K562 (cell line): ENCODE results near the gene ERICH2. TPM values are rescaled to one million over a fixed set of nuclear protein-coding genes. Genes with fewer than 3 reads are reported as not detected.

Experiments used
- AFF1 ChIP-seq, 2 experiments: fragments of 450-650 bp; IDR thresholded peaks; 2 replicates each; pipeline ENCODE4 v1.6.1; 2018; ENCODE audit warnings: mild to moderate bottlenecking in 2 of 2, low read depth in 1 of 2; ENCODE audit not compliant: partially characterized antibody in 2 of 2
- BCLAF1 ChIP-seq, 2 experiments: fragments of 450-650 bp in 1 of 2; IDR thresholded peaks; 2 replicates each; pipeline ENCODE4 v1.6.1; 2011 to 2017; ENCODE audit warnings: low read depth in 2 of 2, antibody characterized with exemption in 1 of 2, borderline replicate concordance in 1 of 2, low read length in 1 of 2, mild to moderate bottlenecking in 1 of 2, mixed read lengths in 1 of 2; ENCODE audit not compliant: control insufficient read depth in 1 of 2
- DEAF1 ChIP-seq: fragments of 450-650 bp; formaldehyde crosslinking; IDR thresholded peaks from 2 replicates; pipeline ENCODE4 v1.4.0; 2020; ENCODE audit warnings: mild to moderate bottlenecking, moderate library complexity
- HCFC1 ChIP-seq: IDR thresholded peaks from 2 replicates; pipeline ENCODE4 v1.6.1; 2012; ENCODE audit warnings: low read depth, low read length, improper control_type of control experiment
- HDAC1 ChIP-seq, 2 experiments: fragments of 450-650 bp; IDR thresholded peaks; 2 replicates each; pipeline ENCODE4 v1.6.1; 2016 to 2017; ENCODE audit warnings: inconsistent platforms in 1 of 2, mild to moderate bottlenecking in 1 of 2, moderate library complexity in 1 of 2
- KLF6 ChIP-seq: fragments of 250-450 bp; sonication (Bioruptor Pico); IDR thresholded peaks from 2 replicates; pipeline ENCODE4 v1.4.0; 2020; ENCODE audit warnings: mild to moderate bottlenecking, moderate library complexity, borderline replicate concordance
- MAFK ChIP-seq: IDR thresholded peaks from 2 replicates; pipeline ENCODE4 v1.6.1; 2011; ENCODE audit warnings: low read length, improper control_type of control experiment
- NFRKB ChIP-seq: fragments of 450-650 bp; IDR thresholded peaks from 2 replicates; pipeline ENCODE4 v1.6.1; 2016; ENCODE audit warnings: low read depth
- RAD21 ChIP-seq, 2 experiments: fragments of 250-450 bp in 1 of 2; fragments of 450-650 bp in 1 of 2; sonication (Bioruptor Pico) in 1 of 2; formaldehyde crosslinking in 1 of 2; IDR thresholded peaks in 1 of 2; conservative IDR thresholded peaks in 1 of 2; 2 replicates each; pipeline versions ENCODE4 v1.4.0 to v1.8.0; 2020 to 2022; ENCODE audit warnings: mild to moderate bottlenecking in 2 of 2, moderate library complexity in 1 of 2
- RFX1 ChIP-seq: fragments of 450-650 bp; IDR thresholded peaks from 2 replicates; pipeline ENCODE4 v1.6.1; 2016; ENCODE audit warnings: mild to moderate bottlenecking, moderate library complexity
- SLC30A9 ChIP-seq: fragments of 250-450 bp; sonication (Bioruptor Pico); IDR thresholded peaks from 2 replicates; pipeline ENCODE4 v1.8.0; 2022; ENCODE audit warnings: mild to moderate bottlenecking, moderate library complexity
- SMAD1 ChIP-seq: fragments of 150-350 bp; IDR thresholded peaks from 2 replicates; pipeline ENCODE4 v1.6.1; 2014; ENCODE audit warnings: low read length, low read depth; ENCODE audit not compliant: partially characterized antibody
- SMARCC2 ChIP-seq: fragments of 450-650 bp; IDR thresholded peaks from 2 replicates; pipeline ENCODE4 v1.6.1; 2017; ENCODE audit warnings: antibody characterized with exemption, moderate library complexity, mild to moderate bottlenecking, low read depth
- TEAD2 ChIP-seq: fragments of 450-650 bp; IDR thresholded peaks from 2 replicates; pipeline ENCODE4 v1.6.1; 2016; ENCODE audit warnings: missing genetic modification characterization, control low read depth, missing compliant biosample characterization
- THAP12 ChIP-seq: fragments of 250-450 bp; sonication (Bioruptor Pico); IDR thresholded peaks from 2 replicates; pipeline ENCODE4 v1.9.0; 2021; ENCODE audit warnings: mild to moderate bottlenecking, inconsistent platforms
- ZNF23 ChIP-seq: fragments of 250-450 bp; sonication (Bioruptor Pico); IDR thresholded peaks from 2 replicates; pipeline ENCODE4 v1.4.0; 2020; ENCODE audit warnings: mild to moderate bottlenecking
- polyA plus RNA-seq, 8 experiments: library from polyadenylated mRNA; depleted of rRNA in 4 of 8; stranded (reverse) in 5 of 8; unstranded in 3 of 8; fragments of >200 nt; fragmentation: Nextera tagmentation in 2 of 8; fragmentation: Illumina TruSeq in 1 of 8; extraction: Ambion mirVana in 2 of 8; extraction: Trizol in 1 of 8; gene quantifications; 2 replicates each; pipeline versions ENCODE4 v1.2.1 to v1.2.3, GENCODE V29; 2011 to 2014; ENCODE audit warnings: inconsistent platforms in 1 of 8, missing spikeins in 1 of 8
- total RNA-seq, 7 experiments: library from RNA; depleted of rRNA in 6 of 7; stranded (reverse); fragments of >200 nt in 6 of 7; fragmentation: Illumina TruSeq in 2 of 7; extraction: Trizol in 2 of 7; gene quantifications; 2 replicates each; pipeline versions ENCODE4 v1.2.1 to v1.2.3, GENCODE V29; 2011 to 2021; ENCODE audit warnings: low replicate concordance in 1 of 7

ERICH2 gene
- total and polyA plus RNA-seq, 9 of the 15 experiments (the other 6 are each of a cell fraction or from before 2014, with no cell fraction given): 0.85 to 2.4 (median 1.6) TPM

- TF ChIP-seq BCLAF1 (IDR thresholded peaks at IDR 0.05; ENCODE audit: borderline replicate concordance in 1 of 2, control insufficient read depth in 1 of 2, low read depth in 2 of 2, low read length in 1 of 2): no peak
- no peak for TF ChIP-seq SLC30A9 (CRISPR knock-in tag)
- TF ChIP-seq RAD21 (CRISPR knock-in tag; conservative IDR thresholded peaks at IDR 0.05 in 1 of 2, IDR thresholded peaks at IDR 0.05 in 1 of 2): peak; percentile 39 to 42
- 0 out of 2 replicates have a peak, but pooled peaks have one; percentile 21 for TF ChIP-seq MAFK
- TF ChIP-seq NFRKB: peak; percentile 58; the same call in 1 of the 2 replicates
- TF ChIP-seq SMAD1: no peak
- TF ChIP-seq SMARCC2: no peak; the same call in 1 of the 2 replicates
- peak in 1 of 2 experiments; percentile 64; a peak in 2 of 4 replicates for TF ChIP-seq HDAC1 (IDR thresholded peaks at IDR 0.05)
- TF ChIP-seq ZNF23 (CRISPR knock-in tag): no peak
- TF ChIP-seq KLF6: no peak
- TF ChIP-seq TEAD2 (tag): no peak
- no peak for TF ChIP-seq DEAF1 (CRISPR knock-in tag)
- TF ChIP-seq THAP12: peak; percentile 35; the same call in 1 of the 2 replicates
- TF ChIP-seq HCFC1: peak; percentile 32; the same call in 1 of the 2 replicates
- peak in 1 of 2 experiments; percentile 77 for TF ChIP-seq AFF1 (IDR thresholded peaks at IDR 0.05; ENCODE audit: low read depth in 1 of 2, partially characterized antibody in 2 of 2)
- peak; percentile 99 for TF ChIP-seq RFX1
Measured at GRCh38 chr2:170770008-170770605, at the start of gene ERICH2 (continued).
